Stimulated activated CD8-positive, alpha-beta memory T cell treated with anti-CD3 and anti-CD28 coated beads, Interleukin-15, amount 100 ng/mL, for 4 hours (primary cell): Measurements from ENCODE around the gene FLCN.
A peak's percentile ranks its signal among the peaks of the same experiment; 100 is the strongest.
"Not testable (repeated sequence)": the region's sequence is repeated elsewhere in the genome, so short reads cannot be mapped to it uniquely, and the experiment has no call there.

Experiments
- DNase-seq, 2 donors: peaks; one replicate each; pipeline ENCODE4 v3.0.0-alpha.2; 2020; ENCODE audit warnings: low read depth in 2 of 2

The FLCN gene, protein sequence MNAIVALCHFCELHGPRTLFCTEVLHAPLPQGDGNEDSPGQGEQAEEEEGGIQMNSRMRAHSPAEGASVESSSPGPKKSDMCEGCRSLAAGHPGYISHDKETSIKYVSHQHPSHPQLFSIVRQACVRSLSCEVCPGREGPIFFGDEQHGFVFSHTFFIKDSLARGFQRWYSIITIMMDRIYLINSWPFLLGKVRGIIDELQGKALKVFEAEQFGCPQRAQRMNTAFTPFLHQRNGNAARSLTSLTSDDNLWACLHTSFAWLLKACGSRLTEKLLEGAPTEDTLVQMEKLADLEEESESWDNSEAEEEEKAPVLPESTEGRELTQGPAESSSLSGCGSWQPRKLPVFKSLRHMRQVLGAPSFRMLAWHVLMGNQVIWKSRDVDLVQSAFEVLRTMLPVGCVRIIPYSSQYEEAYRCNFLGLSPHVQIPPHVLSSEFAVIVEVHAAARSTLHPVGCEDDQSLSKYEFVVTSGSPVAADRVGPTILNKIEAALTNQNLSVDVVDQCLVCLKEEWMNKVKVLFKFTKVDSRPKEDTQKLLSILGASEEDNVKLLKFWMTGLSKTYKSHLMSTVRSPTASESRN

DNA sequence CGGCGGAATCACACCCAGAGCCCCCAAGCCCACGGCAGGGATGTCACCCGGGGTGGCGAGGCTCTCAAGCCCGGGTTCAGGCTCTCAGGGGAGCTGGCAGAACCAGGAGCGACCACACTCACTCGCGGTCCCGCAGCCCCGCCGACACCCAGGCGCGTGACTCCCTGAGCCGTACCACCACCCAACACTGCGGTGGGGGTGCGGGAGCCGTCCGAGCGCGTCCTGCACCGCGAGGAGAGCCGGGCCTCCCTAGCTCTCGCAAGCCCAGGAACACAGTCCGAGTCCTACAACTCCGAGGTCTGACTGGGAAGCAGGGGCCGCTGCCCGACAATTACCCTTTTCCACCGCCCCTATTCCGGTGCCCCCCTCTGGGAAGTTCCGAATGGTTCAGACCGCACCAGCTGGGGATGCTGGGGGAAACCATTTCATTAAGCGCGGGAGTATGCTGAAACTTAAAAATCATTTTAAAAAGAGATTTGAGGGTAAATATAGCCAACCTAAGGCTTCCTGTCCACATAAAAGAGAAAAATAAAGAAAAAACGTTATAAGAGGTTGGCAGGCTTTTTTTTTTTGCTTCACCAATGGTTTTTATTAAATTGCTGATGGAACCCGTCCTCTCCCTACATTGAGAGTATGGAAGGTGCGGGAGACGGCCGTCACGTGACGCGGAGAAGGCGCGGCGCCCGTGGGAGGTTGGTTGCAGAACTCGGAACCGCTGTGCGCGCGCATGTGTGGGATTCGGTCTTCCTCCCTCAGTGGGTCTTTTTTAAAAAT is at the start of gene FLCN:
Gene FLCN (minus strand): TSS at position 143 of the 774 bp plus-strand sequence. CDS start 9,031 bp downstream, outside the sequence.
- peak; percentile 81 to 85 for DNase-seq

DNA sequence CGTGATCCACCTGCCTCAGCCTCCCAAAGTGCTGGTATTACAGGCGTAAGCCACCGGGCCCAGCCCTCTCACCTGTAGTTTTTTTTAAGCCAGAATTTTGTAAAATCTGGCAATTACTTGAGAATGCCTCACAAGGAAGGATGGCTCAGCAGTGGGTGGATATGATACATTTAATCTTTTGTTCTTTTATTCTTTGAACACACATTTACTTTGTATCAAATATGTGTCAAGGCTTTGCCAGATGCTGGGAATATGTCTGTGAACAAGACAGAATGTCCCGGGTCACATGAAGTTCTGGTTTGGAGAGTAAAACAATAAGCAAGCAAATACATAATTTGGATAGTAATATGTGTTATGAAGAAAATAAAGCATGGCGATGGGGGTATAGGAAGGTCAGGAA is 49.0 kb upstream of the FLCN start:
- DNase-seq: no peak

DNA sequence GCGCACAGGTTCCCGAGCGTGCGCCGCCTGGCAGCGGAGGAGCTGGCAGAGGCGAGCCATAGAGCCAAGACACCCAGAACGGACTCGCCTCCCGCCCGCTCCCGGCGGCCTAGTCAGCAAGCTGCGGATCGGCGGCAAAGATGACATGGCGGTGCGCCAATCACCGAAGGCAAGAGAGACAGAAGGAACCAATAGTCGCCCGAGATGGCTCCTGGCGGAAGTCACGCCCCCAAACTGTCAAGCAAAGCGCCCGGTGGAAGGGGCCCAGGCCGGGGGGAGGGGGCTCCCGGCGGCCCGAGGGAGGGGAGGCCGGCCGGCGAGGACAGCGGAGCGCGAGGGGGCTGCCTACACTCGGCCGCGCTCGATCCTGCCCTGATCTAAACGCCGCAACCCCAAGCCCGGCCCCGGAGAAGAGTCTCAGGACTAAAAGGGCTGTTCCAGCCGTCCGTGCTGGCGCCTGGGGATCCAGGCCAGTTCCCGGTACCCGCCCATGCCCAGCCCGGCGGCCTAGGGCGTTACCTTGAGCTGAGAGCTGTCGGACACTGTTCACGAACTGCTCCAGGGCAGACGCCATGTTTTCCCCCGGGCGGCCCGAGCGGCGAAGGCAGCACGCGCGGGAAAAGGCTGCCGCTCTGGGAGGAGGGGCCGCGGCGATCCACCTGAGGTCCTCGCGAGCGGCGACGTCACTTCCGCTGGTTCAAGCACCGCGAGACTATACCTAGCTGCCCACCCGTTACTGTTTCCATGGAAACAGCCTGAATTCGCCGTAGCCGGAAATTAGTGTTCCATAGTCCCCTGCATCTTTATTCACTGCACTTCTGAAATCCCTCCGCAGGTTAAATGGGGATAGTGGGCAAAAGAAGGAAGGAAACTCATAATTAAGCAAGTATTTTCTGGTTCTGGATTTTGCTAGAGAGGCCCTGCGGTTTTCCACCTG is 43.9 kb upstream of the FLCN start, which contains the start of gene COPS3:
Gene COPS3 (minus strand): TSS at position 634 of the 937 bp plus-strand sequence. CDS start 60 bp downstream, at position 574.
- DNase-seq: peak; percentile 88 to 94

DNA sequence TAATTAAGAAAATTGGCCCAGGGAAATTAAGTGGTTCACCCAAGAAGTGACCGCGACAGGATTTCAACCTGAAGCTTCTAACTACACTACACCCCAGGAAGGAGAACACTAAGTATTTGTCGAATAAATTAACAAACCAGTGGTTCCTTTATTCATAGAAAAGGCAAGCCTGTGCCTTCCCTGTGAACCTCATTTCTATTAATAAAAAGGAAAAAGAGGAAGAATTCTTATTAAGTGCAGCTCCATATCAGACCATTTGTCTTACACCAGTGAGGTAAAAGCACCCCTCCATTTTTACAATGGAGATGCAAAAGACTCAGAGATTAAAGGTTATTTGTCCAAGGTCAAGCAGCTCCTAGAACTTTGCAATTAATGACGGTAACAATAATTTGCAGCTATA is 42.3 kb upstream of the FLCN start:
- no peak for DNase-seq

DNA sequence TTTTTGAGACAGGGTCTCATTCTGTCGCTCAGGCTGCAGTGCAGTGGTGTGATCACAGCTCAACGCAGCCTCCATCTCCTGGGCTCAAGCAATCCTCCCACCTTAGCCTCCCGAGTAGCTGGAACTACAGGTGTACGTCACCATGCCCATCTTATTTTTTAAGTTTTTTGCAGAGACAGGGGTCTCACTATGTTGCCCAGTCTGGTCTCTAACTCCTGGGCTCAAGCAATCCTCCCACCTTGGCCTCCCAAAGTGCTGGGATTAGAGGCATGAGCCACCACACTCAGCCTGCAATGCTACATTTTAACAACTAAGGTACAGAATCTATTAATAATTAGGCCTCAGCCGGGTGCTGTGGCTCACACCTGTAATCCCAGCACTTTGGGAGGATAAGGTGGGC is 40.5 kb upstream of the FLCN start:
- not testable (repeated sequence) for DNase-seq

DNA sequence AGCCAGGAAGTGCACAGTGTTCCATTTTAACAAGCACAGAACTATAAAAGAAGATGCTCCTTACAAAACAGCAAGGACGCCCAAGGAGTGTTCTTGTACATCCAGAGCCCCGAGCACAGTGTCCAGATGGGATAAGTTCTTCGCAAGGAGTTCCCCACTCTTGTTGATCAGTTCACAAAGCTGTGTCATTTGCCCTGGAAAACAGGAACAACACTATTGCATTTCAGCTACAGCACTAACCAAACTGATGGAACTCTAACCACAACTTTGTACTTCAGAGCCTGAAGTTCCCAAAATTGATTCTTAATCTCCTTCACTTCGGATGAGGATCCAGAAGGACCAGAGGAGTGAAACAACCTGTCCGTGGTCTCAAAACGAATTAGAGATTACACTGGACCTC is 39.0 kb upstream of the FLCN start:
- no peak for DNase-seq

DNA sequence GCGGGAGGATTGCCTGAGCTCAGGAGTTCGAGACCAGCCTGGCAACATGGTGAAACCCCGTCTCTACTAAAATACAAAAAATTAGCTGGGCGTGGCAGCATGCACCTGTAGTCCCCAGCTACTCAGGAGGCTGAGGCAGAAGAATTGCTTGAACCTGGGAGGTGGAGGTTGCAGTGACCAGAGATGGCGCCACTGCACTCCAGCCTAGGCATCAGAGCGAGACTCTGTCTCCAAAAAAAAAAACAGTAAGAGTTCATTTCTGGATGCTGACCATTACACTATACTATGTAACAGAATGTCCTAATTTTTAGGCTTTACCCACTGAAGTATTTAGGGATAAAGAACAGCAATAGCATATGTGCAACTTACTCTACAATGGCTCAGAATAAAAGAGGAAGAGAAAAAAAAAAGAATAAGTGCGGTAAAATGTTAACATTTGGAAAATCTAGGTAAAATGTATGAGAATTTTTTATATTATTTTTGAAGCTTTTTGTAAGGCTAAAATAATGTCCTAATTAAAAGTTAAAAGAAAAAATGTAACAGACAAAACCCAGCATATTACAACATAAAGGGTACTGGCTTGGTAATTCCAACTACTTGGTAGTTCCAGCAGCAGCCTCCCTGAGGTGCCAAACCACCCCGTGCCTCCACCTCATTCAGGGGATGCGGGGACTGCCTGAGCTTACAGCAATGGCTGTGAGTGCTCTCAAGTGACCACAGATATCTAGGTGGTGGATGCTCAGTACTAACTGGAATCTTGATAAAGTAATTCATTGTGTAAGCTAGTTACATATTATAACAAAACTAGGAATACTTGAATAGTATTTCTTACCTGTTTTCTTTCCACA is 33.2 kb upstream of the FLCN start:
- no peak for DNase-seq

DNA sequence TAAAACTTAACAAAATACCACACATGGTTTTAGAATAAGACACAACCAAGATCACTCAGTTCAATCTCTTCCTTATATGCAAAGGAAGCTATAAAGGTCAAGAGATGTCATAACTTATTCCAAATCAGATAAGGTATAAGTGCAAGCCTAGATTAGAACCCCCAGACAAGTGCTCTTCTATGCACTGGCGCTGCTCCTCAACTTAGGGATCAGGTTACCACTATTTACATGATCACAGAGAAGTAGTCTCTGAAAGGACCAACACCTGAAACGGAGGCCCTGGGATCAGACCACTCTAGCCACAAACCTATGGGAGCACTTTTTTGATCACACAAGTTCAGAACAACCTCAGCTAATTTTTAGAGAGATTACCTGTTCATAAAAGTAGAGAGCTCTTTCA is 27.5 kb upstream of the FLCN start:
- DNase-seq: no peak

DNA sequence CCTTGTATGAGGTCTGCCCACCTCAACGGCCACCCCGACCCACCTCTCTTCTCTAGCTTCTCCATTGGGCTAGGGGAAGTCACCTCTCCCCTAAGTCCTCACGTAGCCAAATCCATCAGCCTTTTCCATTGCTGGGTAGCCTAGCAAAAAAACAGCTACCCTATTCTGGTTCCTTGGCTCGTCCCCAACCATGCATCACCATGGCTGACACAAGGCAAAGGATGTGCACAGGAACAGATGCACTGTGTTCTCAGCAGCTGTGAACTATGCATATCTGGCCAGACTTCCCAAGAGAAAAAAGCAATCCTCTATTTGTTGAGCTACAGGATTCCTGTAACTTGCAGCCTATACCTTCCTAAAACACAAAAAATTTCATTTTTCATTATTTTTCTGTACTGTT is 22.0 kb upstream of the FLCN start:
- no peak for DNase-seq

DNA sequence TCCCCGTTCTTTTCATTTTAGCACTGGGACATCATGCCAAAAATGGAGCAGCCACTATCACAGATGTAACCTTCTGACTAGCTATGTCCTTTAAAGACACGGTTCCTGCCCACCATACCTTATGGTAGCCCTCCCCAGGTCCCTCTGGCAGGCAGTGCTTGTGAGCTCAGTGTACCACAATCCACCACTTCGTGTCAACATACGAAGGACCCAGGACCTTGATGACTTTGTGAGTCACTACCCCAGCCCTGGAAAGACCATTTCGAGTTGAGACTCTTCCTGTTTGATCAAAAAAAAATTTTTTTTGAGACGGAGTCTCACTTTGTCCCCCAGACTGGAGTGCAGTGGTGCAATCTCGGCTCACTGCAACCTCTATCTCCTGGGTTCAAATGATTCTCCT is 21.0 kb upstream of the FLCN start:
- DNase-seq: no peak

DNA sequence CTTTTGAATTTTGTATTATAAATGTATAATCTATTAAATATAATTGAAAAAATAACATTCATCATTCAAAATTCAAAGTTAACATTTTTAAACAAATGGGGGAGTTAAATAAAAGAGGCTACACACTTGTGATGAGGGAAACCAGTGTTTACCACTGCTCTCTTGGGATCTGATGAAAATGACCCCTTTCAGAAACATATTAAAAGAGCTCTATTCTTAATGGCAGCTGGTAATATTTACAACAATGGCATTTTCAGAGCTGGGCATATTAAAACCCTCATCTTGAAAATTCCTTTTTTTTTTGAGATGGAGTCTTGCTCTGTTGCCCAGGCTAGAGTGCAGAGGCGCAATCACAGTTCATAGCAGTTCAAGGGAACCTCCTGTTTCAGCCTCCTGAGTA is 19.3 kb upstream of the FLCN start:
- DNase-seq: no peak

DNA sequence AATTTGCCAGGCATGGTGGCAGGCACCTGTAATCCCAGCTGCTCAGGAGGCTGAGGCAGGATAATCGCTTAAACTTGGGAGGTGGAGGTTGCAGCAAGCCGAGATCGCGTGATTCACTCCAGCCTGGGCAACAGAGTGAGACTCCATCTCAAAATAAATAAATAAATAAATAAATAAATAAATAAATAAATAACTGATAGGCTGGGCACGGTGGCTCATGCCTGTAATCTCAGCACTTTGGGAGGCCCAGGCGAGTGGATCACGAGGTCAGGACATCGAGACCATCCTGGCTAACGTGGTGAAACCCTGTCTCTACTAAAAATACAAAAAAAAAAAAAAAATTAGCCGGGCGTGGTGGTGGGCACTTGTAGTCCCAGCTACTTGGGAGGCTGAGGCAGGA is 18.7 kb upstream of the FLCN start:
- DNase-seq: not testable (repeated sequence)

DNA sequence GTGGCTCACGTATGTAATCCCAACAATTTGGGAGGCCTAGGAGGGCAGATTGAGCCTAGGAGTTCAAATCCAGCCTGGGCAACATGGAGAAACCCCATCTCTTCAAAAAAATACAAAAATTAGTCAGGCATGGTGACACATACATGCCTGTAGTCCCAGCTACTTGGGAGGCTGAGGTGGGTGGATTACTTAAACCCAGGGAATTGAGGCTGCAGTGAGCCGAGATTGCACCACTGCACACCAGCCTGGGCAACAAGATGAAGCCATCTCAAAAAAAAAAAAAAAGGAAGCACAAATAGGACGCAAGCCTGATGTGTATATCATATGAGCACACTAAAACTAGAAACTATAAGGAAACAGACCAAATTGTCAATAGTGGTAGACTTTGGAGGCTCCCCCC is 17.1 kb upstream of the FLCN start:
- no peak for DNase-seq

DNA sequence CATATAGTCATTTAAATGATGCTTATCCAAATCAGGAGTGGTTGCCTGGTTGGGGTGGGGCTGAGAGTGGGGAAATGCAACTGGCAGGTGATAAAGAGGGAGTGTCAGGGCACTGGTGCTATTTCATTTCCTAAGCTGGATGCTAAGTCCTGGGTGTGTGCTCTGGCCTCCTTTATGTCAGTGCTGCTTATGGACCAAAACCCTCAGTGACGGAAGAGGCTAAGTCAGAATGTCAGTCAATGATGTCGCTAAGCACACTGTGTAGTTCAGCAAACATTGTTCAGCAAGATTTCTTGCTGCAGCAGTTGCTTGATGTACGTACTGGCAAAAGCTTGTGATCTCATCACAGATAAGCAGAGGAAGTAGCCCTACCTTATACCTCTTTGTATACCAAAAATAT is 16.4 kb upstream of the FLCN start:
- no peak for DNase-seq

DNA sequence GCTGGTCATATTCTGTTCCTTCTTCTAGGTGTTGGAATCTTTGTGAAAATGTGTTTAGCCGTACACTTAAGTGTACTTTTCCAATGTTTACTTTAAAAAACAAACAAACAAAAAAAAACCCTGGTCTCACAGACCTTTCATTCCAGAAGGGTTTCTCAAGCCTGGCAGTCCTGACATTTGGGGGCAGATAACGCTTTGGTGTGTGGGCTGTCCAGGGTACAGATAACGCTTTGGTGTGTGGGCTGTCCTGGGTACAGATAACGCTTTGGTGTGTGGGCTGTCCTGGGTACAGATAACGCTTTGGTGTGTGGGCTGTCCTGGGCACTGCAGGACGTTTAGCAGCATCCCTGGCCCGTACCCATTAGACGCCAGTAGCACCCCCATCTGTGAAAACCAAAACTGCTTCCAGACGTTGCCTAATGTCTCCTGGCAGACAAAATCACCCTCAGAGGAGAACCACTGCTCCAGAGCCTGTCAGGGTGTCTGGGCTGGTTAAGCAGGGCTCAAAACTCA is 15.2 kb upstream of the FLCN start:
- DNase-seq: no peak

DNA sequence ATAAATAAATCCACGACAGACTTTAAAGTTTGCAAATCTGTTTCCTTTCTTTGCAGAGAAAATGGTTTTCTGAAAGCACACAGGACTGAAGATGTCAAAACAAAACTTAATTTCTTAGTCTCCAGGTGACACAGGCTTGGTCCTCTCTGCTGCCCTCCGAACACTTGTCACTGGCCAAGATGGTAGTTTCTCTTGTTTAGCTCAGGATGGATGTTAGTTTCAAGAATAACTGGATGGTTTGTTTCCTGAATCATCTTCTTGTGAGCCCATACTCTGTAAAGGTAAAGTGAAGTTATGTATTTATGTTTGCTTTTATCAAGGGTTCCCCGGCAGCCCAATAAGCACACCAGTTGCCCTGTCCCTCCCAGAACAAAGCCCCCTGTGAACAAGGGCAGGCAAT is 9.9 kb upstream of the FLCN start:
- no peak for DNase-seq

DNA sequence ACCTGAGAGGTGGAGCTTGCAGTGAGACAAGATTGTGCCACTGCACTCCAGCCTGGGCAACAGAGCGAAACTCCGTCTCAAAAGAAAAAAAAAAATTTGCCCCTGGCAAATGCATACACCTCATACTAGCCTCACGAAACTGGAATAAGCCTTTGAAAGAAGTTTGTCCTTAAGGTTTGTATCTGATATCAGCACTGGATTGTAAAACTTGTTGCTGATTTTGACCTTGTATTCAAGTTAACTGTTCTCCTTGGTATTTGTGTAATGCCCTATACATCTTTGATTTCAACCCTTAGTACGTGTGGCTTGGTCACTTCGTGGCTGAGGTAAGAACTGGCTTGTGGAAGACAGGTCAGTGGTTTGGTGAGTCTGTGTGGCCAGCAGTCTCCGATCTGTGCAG is 6.2 kb upstream of the FLCN start:
- DNase-seq: no peak

DNA sequence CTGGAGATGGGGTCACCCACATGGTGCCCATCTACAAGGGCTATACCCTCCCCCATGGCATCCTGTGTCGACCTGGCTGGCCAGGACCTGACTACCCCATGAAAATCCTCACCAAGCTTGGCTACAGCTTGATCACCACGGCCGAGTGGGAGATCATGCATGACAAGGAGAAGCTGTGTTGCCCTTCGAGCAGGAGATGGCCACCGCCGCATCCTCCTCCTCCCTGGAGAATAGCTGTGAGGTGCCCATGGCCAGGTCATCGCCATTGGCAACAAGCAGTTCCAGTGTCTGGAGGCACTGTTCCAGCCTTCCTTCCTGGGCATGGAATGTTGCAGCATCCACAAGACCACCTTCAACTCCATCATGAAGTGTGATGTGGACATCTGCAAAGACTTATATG is 5.3 kb upstream of the FLCN start:
- no peak for DNase-seq

DNA sequence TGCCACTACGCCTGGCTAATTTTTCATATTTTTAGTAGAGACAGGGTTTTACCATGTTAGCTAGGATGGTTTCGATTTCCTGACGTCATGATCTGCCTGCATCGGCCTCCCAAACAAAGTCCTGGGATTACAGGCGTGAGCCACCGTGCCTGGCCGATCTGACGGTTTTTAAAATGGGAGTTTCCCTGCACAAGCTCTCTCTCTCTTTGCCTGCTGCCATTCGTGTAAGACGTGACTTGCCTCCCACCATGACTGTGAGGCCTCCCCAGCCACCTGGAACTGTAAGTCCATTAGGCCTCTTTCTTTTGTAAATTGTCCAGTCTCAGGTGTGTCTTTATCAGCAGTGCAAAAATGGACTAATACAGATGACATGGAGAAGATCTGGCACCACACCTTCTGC is 4.7 kb upstream of the FLCN start:
- no peak for DNase-seq

DNA sequence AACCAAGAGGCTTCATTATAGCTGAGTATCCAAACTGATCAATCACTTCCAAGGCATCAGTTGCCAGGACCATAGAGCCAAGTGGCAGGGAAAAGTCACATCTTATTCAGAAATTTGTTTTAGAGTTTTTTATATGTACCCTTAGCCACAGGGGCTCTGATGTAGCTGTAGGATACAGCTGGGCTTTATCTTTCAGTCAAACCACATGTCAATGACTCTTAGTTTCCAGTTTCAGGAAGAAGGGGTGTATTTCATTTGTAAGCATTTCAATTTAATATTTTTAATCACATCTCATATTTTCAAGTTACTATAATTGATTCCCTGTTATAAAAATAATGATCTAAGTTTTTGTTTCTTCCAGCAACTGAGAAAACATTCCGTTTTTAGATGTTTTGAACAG is 2.9 kb upstream of the FLCN start:
- no peak for DNase-seq
